GM19397 (cell line): ENCODE measurements around the gene LMNA.

Source experiments
- ATAC-seq: cut with Tn5 transposase; IDR thresholded peaks from one replicate; pipeline ENCODE4 v1.9.1; 2021; ENCODE audit warnings: mild to moderate bottlenecking, moderate library complexity; ENCODE audit not compliant: unreplicated experiment

Gene LMNA

DNA sequence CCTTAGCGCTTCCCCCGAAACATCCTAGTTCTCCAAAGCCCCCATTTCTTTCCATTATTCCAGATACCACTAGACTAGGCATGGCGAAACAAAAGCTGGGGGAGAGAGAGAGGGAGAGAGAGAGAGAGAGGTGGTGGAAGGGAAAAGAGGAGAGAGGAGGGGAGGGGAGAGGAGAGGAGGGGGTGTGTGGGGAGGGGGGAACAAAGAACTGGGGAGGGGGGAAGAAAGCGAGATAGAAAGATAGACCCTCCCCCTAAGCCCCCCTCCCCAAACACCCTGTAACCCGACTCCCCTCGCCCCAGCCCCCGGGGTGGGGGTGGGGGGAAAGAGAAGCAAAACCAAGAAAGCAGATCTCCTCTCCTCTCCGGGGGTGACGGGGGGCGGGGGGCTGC is 32.6 kb upstream of the LMNA start:
- no peak for ATAC-seq

DNA sequence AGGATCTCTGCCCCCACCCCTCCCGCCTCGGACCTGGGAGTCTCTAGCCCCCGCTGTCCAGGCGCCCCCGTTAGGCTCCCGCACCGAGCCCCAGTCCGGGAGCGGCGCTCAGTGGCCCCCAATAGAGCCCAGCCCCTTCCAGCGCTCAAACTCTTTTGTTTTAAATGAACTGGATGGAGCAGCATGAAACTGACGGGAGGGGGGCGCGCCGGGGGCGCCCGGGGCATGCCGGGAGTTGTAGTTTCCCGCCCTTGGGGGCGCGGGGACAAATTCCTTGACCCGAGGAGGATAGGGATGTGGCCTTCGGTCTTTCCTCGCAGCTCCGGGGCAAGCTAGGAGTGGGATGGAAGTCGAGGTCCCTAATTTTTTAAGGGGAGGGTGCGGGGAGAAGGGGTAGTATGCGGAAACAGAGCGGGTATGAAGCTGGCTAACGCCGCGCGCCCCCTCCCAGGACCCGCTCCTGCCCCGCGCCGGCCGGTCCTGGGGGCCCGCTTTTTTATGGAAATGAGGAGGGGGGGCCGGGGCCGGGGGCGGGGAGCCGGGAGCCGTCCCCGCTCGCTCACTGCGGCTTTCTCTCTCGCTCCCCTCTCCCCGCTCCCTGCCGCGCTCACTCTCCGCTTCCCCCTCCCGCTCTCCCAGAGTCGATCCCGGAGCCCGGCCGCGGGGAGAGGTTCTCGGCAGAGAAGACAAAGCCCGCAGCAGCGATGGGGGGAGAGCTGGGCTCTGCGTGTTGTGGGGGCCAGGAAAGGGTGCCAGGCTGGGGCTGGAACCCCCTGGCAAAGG is 32.0 kb upstream of the LMNA start, which contains the start of gene MEX3A:
Gene MEX3A (minus strand): TSS at position 157 of the 783 bp plus-strand sequence. CDS start 467 bp downstream, outside the sequence.
- ATAC-seq, result no peak

DNA sequence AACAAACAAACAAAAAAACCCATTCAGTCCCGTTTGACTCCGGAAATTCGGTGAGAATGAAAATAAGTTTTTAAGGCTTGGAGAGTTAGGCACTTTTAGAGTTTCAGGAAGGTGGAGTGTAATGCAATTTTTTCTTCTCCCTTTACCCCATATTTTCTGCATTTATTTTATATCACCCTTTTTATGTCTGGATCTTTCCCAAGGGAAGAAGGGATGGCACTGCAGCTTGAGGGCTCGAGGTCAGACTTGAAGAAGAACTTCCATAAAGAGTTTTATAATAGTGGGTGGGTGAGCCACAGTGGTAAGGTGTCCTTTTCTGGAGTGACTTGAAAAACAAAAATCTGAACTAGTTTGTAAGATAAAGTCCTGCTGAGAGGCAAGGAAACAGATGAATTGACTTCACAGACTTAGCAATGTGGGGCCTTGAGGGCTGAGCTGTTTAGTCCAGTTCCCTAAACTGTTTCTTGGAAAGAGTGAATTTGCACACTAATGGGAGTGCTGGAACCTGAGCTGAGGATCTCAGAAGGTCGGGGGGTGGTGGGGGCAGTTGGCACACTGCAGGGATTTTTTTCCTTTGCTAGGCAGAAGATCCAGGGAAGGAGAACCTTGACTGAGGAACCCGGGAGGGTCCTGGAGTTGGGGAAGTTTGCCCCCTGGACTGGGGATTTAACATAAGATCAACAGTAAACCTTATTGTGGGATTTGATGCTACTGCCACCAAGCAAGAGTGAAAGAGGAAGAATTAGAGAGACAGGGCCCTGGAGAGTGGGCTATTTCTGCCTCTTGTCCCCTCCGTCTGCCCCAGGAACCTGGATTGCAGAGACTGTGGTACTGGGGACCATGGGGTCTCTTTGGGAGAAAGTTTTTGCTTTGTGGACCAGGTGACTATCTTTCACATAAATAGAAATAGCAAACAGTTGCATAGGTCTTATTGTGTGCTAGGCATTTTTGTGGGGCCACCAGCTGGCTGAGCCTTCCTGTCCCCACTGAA is 30.4 kb upstream of the LMNA start:
- ATAC-seq, result no peak

DNA sequence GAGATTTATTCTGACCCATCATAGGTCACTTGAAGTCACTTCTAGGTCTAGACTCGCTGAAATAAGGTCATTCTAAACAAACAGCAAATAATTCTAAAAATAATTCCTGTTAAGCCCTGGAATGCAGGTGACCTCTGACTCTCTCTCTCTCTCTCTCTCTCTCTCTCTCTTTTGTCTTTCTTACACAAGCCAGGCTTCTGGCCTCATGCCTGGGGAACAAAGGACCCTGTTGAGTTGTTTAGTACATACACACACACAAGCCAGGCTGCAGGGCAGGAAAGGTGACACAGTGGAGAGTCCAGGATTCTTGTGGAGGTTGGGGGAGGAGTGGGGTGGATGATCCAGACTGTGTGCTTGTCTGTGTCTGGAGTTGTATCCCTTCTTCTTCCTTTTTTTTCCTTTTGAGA is 28.3 kb upstream of the LMNA start:
- ATAC-seq, result no peak

DNA sequence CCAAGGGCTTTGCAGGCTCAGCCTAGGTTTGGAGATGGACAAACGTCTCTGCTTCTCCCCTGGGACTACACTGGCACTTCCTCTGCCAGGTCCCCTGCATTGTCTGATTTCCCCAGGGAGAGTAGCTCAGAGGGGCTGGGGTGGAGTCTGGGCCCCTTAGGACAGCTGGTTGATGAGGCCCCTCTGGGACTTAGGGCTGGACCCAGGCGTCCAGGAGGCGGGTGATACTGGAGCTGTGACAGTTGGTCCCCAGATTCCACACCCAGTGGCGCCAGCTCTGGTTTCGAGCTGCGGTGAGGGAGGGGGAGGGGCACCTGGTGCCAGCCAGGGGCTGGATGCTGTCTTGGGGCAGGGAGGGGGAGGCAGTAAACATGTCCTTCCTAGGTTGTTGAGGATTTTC is 24.8 kb upstream of the LMNA start:
- no peak for ATAC-seq

DNA sequence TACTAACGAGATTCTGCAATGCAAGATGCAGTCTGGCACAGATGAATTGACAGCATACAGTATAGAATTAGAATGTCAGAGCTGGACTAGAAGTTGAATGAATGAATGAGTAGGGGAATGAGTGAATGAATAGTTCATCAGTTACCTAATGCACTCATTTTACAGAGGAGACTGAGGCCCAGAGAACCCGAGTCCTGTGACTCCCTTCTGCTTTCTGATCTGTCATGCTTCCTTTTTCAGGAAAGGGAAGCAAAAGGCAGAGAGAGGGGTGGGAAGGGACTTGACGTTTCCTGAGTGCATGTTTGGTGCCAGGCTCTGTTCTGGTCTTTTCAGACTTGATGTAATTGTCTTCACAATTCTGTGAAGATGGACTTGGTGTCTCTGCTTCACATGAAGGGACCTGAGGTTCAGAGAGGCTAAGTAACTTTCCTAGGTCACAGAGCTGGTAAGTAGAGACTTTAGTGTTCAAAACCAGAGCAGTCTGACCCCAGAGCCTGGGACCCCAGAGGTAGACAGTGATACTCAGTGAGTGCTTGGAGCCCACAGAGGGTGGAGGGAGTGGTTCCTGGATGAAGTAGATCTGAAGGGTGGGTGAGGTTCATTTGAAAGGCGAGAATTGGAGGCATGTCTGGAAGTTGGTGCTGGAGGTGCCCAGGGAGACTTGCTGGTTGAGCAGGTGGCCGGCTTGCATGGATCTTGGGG is 24.2 kb upstream of the LMNA start:
- ATAC-seq, result no peak

DNA sequence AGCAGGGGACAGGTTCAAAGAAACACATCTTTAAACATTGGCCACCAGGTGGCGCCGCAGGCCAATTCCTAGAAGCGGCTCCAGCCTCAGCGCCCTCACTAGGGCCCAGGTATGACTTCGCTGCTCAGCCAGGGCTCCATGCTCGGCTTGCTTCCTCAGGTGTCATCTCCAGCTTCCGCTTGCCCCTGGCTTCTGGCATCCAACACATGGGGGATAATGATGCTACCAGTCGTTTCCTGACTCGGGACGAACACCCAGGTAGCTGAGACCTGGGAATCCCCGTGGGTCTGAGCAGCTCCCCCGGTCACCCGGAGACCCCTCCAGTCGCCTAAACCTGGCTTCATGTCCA is 23.7 kb upstream of the LMNA start:
- ATAC-seq, result no peak

DNA sequence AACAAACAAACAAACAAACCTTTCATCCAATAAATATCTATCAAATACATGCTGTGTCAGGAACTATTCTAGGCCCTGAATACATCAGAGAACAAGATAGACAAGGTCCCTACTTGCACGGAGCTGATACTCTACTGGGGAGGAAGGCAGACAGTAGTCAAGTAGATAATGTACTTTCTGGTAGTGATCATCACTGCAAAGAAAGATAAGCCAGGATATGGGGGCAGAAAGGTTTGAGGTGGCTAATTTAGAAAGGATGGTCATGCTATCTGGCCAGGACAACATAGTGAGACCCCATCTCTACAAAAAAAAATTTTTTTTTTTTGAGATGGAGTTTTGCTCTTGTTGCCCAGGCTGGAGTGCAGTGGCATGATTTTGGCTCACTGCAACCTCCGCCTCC is 22.9 kb upstream of the LMNA start:
- no peak for ATAC-seq

DNA sequence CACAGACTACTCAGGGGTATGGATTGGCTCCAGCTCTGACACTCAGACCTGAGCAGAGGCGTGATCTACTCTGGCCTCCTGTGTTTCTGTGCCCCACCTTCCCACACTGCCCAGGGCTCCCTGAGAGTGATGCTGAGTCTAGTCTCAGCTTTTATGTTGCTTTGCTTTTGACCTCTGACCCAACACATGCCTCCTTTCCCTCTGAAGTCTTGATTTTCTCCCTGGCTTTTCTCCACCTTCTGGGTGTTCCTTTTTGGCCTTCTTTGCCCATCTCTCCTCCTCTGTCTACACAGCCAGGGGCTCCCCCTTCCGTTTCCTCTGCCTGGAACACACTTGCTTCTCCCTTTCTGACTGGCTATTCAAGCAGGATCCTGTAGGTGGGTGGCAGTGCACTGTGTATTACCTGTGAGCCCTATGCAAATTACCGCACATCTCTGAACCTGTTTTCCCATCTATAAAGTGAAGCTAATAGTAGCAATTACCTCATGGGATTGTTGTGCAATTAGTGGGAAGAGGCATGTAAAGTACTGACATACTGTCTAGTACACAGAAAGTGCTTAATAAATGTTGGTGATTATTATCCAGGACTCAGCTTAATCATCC is 18.5 kb upstream of the LMNA start:
- ATAC-seq, result no peak

DNA sequence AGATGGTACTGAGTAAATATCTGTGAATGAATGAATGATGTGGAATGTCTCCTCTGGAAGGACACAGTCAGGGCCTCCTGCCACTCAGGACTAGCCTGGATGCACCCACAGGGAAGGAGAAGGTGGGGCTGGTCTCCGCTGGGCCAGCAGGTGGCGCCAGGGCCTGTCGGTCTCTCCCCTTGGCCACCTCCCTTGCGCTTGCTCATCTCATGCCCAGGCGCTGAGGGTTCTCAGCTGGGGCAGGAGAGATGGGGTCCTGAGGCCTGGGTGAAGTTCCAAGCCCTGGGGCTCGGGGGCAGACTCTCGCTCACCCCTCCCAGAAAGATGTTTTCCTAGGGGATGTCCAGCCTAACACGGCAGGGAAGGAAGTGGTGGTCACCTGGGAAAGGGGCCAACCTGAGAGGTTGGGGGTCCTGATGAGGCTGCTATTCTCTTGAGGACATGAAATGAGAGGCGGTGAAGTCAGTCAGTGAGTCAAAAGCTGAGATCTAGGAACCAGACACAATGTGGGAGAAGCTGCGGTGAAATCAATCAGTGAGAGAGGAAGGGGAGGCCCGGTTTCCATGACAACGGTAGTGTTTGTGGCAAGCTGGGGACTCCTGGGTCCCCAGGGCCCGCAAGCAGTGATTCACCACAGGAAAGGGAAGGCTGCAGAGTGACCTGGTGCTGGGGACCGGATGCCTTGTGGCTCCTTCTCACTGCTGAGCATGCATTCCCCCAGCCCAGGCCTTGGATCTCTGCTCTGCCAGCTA is 17.7 kb upstream of the LMNA start:
- peak; percentile 52 for ATAC-seq

DNA sequence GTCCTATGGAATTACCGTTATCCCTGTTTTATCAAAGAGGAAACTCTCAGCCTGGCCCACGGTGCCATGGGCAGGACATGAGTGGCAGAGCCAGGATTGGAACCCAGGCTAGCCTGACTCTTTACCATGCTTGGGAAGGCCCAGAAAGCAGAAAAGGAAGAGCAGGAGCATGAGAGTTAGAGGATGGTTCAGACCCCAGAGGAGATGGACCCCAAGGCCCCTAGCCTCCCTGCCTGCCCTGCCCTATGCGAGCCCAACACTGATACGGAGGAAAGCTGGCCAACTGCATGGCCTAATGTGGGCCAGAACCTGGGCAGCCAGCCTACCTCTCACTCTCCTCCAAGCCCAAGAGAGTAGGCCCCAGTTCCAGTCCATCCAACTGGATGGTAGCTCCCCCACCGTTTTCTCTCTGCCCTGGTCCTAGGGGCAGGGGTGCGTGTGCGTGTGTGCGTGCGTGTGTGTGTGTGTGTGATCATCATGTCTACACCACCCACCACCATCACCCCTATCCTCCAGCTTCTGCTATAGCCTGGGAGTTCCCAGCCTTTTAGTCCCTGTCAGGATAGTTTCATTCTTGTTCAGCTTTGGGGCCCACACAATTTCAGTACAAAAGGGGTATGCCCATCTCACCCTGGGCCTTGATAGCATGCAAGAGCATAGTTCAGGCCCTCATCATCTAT is 16.9 kb upstream of the LMNA start:
- no peak for ATAC-seq

DNA sequence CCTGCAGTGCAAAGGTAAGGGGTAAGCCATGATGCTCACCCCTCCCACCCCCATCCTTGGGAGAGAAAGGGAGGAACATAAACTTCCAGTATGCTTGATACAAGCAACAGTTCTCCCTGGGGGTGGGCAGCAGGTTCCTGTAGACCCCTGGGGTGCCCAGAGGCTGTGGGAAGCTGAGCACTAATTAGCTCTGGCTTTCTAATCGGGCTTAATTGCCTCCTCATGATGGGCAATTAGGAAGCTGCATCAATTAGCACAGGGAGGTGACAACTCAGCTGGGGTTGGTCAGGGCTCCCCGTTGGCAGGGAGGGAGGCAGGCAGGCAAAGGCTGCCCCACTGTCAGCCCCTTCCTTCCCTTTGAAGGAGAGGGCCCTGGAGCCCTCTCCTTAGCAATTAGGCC is 15.7 kb upstream of the LMNA start:
- no peak for ATAC-seq

DNA sequence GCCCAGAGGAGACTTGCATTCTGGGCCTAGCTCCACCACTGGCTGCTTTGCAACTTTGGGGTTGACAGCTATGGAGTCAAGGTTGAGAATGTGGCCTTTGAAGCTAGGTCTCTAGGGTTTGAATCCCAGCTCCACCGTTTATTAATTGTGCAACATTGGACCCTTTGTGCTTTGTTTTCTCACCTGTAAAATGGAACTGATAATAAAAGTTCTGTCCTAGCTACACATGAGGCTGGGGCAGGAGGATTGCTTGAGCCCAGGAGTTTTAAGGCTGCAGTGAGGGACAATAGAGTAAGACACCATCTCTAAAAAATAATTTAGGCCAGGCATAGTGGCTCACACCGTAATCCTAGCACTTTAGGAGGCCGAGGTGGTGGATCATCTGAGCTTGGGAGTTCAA is 15.2 kb upstream of the LMNA start:
- no peak for ATAC-seq

DNA sequence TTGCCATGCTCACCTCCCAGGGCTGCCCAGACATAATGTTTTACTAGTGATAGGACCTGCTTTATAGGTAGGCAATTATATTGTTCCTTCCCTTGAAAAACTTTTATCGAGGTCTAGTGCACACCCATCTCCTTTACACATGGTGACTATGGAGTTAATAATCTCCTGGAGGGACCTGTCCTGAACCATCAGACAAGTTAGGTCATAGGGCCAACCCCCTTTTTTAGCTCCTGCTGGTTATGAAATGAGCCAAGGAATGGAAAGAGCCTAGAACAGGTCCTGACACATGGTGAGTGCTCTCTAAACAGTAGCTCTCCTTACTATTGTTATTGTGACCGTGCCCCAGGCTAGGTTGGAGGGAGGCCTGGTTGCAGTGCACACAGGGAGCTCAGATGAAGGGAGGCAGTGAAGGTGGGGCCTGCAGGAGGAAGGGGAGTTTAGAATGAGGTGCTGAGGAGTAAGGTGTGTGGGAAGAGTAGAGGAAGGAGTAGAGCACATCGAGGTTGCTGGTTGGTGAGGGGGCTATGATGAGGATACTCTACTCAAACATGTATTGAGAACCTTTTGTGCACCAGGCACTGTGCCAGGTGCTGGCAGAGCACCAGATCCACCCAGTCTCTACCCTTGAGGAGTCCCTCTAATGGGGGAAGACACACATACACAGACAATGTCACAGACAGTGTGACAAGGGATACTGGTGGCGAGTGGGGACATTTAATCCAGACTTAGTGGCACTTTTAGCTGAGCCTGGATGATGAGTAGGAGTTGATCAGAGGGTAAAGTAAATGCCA is 14.1 kb upstream of the LMNA start:
- no peak for ATAC-seq

DNA sequence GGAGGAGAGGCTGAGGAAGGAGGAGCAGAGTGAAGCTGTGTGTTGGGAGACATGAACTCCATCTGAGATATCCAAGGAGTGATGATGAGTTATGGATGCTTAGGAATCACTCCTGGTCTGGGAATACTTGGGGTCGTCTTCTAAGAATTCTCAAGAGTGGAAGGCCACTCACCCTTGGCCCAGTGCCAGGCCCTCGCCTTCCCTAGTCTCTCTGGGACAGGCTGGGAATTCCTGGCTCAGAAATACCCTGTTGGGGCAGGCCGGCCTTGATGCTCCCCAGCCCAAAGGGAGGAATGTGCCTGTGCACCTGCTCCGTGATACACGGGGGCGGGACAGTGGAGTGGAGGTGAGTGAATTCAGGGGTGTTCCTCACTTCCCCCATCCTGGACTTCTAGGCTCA is 12.6 kb upstream of the LMNA start:
- ATAC-seq, result no peak

DNA sequence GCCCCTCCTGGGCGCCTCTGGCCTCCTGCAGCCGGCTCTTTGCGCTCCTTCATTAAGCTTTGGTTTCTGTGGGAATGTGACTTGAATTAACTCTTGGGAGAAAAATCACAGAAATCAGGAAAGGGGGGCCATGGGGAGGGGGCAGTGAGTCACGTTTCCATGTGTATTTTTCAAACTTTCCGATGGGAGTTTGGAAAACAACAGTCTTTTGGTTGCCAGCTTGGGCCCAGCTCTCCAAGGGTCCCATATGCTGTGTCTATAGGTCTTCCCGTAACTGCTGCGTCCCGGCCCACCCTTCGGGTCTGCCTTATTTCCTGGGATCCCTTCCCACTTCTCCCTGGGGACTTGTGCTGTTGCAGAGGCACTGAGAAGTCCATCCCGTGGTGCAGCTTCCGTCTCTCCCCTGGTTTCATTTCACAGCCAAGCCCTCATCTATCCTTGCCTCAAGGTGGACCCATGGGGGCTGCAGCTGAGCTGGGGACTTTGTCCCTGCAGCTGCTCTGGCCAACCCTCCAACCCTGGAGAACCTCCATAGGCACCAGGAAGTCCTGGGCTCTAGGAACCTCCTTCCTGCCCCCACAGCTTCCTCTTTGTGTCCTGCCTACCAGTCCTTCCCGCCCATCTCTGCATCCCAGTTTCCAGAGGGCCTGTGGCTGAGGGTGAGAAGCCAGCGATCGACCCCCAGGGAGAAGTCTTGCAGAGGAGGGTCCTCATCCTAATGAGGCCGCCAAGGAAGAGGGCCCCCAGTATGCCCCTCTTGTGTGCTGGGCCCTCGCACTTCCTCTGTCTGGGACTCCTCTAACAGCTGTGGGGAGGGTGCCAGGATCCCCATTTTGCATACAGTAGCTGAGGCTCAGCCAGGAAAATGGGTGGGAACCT is 11.6 kb upstream of the LMNA start:
- ATAC-seq, result no peak

DNA sequence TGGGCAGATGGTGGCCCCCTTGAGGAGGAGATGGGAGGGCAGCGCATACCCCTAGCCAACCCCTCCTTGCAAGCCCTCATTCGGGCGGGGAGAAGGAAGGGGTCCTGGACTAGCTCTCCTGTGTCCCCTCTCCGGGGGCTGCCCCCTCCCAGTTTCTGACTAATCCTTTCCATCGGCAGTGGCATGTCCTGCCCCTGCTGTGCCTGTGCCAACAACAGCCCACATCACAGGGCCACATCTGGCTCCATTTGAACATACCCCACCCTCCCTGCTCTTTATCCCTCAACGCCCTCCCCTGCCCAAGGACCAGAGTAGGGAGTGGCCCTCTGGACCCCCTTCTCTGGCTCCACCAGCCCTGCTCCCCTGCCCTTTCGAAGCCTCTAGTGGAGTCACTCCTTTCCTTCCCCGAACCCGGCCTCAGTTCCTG is 11.0 kb upstream of the LMNA start:
- no peak for ATAC-seq
